Osteocyte (in vitro differentiated cells): Measurements from ENCODE around the gene HSD17B3. TPM values are rescaled to one million over a fixed set of nuclear protein-coding genes. Genes with fewer than 3 reads are reported as not detected.

ENCODE experiments used
- DNase-seq: peaks from one replicate; pipeline ENCODE4 v3.0.0; 2021; ENCODE audit warnings: mixed read lengths; ENCODE audit not compliant: unreplicated experiment; ENCODE audit errors: extremely low spot score
- H3K27ac Mint-ChIP-seq: one replicate; pipeline ENCODE4 v1.8.0; 2021; ENCODE audit warnings: mild to moderate bottlenecking, mixed read lengths; ENCODE audit not compliant: unreplicated experiment
- H3K27me3 Mint-ChIP-seq: one replicate; pipeline ENCODE4 v1.8.0; 2021; ENCODE audit warnings: mixed read lengths; ENCODE audit not compliant: unreplicated experiment
- H3K36me3 Mint-ChIP-seq: one replicate; pipeline ENCODE4 v1.8.0; 2021; ENCODE audit warnings: mixed read lengths; ENCODE audit not compliant: unreplicated experiment
- H3K4me1 Mint-ChIP-seq: one replicate; pipeline ENCODE4 v1.8.0; 2021; ENCODE audit warnings: mixed read lengths; ENCODE audit not compliant: unreplicated experiment
- H3K4me3 Mint-ChIP-seq: one replicate; pipeline ENCODE4 v1.8.0; 2021; ENCODE audit warnings: mild to moderate bottlenecking, moderate library complexity, mixed read lengths; ENCODE audit not compliant: unreplicated experiment
- H3K9me3 Mint-ChIP-seq: one replicate; pipeline ENCODE4 v1.8.0; 2021; ENCODE audit warnings: mixed read lengths; ENCODE audit not compliant: unreplicated experiment
- CTCF ChIP-seq: fragments of 200-600 bp; sonication (generic); IDR thresholded peaks from 2 replicates; pipeline ENCODE4 v1.5.0; 2021; ENCODE audit warnings: antibody characterized with exemption, mild to moderate bottlenecking, moderate library complexity
- total RNA-seq: library from RNA; stranded (reverse); gene quantifications from 2 replicates; pipeline ENCODE4 v1.2.1, GENCODE V29; 2021

The HSD17B3 gene
- total RNA-seq, 1 donor from 2014 or later: not detected

GRCh38 chr9:96230002-96230401 is 72.0 kb downstream of the HSD17B3 start:
- DNase-seq: no peak
- peaks cover 5% of the 10 kb centered on the region for H3K4me1 Mint-ChIP-seq
- peak; percentile 17 for TF ChIP-seq CTCF
- peaks cover 30% of the 10 kb centered on the region for H3K27me3 Mint-ChIP-seq
- H3K9me3 Mint-ChIP-seq: peaks cover 12% of the 10 kb centered on the region
- no peak overlapping the region for H3K4me3 Mint-ChIP-seq
- H3K36me3 Mint-ChIP-seq: no peaks in the 10 kb centered on the region
- no peak overlapping the region for H3K27ac Mint-ChIP-seq

GRCh38 chr9:96222132-96222531 is 79.8 kb downstream of the HSD17B3 start:
- no peak overlapping the region for H3K4me3 Mint-ChIP-seq
- peaks cover 12% of the 10 kb centered on the region for H3K9me3 Mint-ChIP-seq
- H3K4me1 Mint-ChIP-seq: peaks cover 12% of the 10 kb centered on the region
- no peak for DNase-seq
- no peak overlapping the region for H3K27ac Mint-ChIP-seq
- peaks cover 14% of the 10 kb centered on the region for H3K27me3 Mint-ChIP-seq
- no peaks in the 10 kb centered on the region for H3K36me3 Mint-ChIP-seq
- TF ChIP-seq CTCF: peak; percentile 53

GRCh38 chr9:96219900-96220257 is 82.1 kb downstream of the HSD17B3 start:
- Mint-ChIP-seq H3K4me3 (no peak overlapping the region), H3K27ac (no peak overlapping the region), H3K4me1 (peaks cover 13% of the 10 kb centered on the region), H3K9me3 (peaks cover 12% of the 10 kb centered on the region), H3K36me3 (no peaks in the 10 kb centered on the region), H3K27me3 (peaks cover 20% of the 10 kb centered on the region)
- DNase-seq: no peak
- TF ChIP-seq CTCF: no peak

GRCh38 chr9:96219026-96219899 is 82.7 kb downstream of the HSD17B3 start:
- Mint-ChIP-seq H3K9me3 (peaks cover 8% of the 10 kb centered on the region), H3K27me3 (peaks cover 25% of the 10 kb centered on the region), H3K36me3 (no peaks in the 10 kb centered on the region), H3K27ac (no peak overlapping the region), H3K4me1 (peaks cover 13% of the 10 kb centered on the region), H3K4me3 (no peak overlapping the region)
- DNase-seq: no peak
- peak; percentile 38 for TF ChIP-seq CTCF

- Mint-ChIP-seq H3K27ac (no peak overlapping the region), H3K9me3 (no peaks in the 10 kb centered on the region), H3K36me3 (no peaks in the 10 kb centered on the region), H3K27me3 (peaks cover 25% of the 10 kb centered on the region), H3K4me3 (peak overlapping the region; percentile 68), H3K4me1 (peaks cover 13% of the 10 kb centered on the region)
- peak; percentile 100 for TF ChIP-seq CTCF
- DNase-seq: peak; percentile 92
Measured at GRCh38 chr9:96217754-96218693, 84.0 kb downstream of the HSD17B3 start.
